Measurements from ENCODE around the gene NANOGP8.
"Not testable (repeated sequence)": the region's sequence is repeated elsewhere in the genome, so short reads cannot be mapped to it uniquely, and the experiment has no call there.

- TF ChIP-seq, protein P1, sequence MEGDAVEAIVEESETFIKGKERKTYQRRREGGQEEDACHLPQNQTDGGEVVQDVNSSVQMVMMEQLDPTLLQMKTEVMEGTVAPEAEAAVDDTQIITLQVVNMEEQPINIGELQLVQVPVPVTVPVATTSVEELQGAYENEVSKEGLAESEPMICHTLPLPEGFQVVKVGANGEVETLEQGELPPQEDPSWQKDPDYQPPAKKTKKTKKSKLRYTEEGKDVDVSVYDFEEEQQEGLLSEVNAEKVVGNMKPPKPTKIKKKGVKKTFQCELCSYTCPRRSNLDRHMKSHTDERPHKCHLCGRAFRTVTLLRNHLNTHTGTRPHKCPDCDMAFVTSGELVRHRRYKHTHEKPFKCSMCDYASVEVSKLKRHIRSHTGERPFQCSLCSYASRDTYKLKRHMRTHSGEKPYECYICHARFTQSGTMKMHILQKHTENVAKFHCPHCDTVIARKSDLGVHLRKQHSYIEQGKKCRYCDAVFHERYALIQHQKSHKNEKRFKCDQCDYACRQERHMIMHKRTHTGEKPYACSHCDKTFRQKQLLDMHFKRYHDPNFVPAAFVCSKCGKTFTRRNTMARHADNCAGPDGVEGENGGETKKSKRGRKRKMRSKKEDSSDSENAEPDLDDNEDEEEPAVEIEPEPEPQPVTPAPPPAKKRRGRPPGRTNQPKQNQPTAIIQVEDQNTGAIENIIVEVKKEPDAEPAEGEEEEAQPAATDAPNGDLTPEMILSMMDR (IDR thresholded peaks at IDR 0.05), result not testable (repeated sequence)
- TF ChIP-seq POLR2A (IDR thresholded peaks at IDR 0.05), result not testable (repeated sequence)
Measured at GRCh38 chr15:35081626-35082365, 3.3 kb downstream of the NANOGP8 start.
